PC-9 (cell line): ENCODE results near the gene HACD2. TPM values are rescaled to one million over a fixed set of nuclear protein-coding genes. Genes with fewer than 3 reads are reported as not detected.

Experiments
- BruUV-seq: library from RNA; stranded (reverse); fragments of 400-500 nt; replicated peaks from 2 replicates; lab custom pipeline; 2021; lab: Mats Ljungman, UMichigan
- CTCF ChIA-PET: fragments of 300-600 bp; sonication (Branson Sonifier 250); formaldehyde crosslinking; loops from one replicate; lab custom pipeline; 2022; ENCODE audit warnings: antibody characterized with exemption; lab: Charles Lee
- POLR2A ChIA-PET: fragments of 300-600 bp; sonication (Branson Sonifier 250); formaldehyde crosslinking; loops from one replicate; lab custom pipeline; 2022; ENCODE audit warnings: antibody characterized with exemption; ENCODE audit not compliant: unreplicated experiment; lab: Charles Lee
- DNase-seq, 2 experiments: peaks; one replicate each; pipeline versions ENCODE4 v3.0.0 to v3.0.0-alpha.2; 2015 to 2022; ENCODE audit warnings: mixed read lengths in 1 of 2
- H2AFZ ChIP-seq: fragments of 200-600 bp; sonication (generic); 2 replicates; pipeline ENCODE4 v1.8.1; 2017; ENCODE audit warnings: antibody characterized with exemption
- H3F3A ChIP-seq: fragments of 200-600 bp; sonication (generic); 2 replicates; pipeline ENCODE4 v1.8.1; 2017; ENCODE audit warnings: antibody characterized with exemption, mild to moderate bottlenecking, low read depth; ENCODE audit not compliant: insufficient read depth
- H3K27ac ChIP-seq: fragments of 200-600 bp; sonication (generic); 2 replicates; pipeline ENCODE4 v1.6.1; 2016; ENCODE audit warnings: mixed run types
- H3K27me3 ChIP-seq: fragments of 200-600 bp; sonication (generic); 2 replicates; pipeline ENCODE4 v1.6.1; 2016; ENCODE audit warnings: low read depth, mixed run types; ENCODE audit not compliant: insufficient read depth
- H3K36me3 ChIP-seq: fragments of 200-600 bp; sonication (generic); 2 replicates; pipeline ENCODE4 v1.6.1; 2016; ENCODE audit warnings: low read depth, mixed run types
- H3K4me1 ChIP-seq: fragments of 200-600 bp; sonication (generic); replicated peaks from 2 replicates; pipeline ENCODE4 v1.6.1; 2016; ENCODE audit warnings: mixed run types; ENCODE audit not compliant: insufficient read depth
- H3K4me2 ChIP-seq: fragments of 200-600 bp; sonication (generic); 2 replicates; pipeline ENCODE4 v1.6.1; 2017; ENCODE audit warnings: mixed run types
- H3K4me3 ChIP-seq: fragments of 200-600 bp; sonication (generic); 2 replicates; pipeline ENCODE4 v1.6.1; 2016; ENCODE audit warnings: mixed run types
- H3K79me2 ChIP-seq: fragments of 200-600 bp; sonication (generic); 2 replicates; pipeline ENCODE4 v1.6.1; 2017; ENCODE audit warnings: low read depth, mixed run types
- H3K9me2 ChIP-seq: fragments of 200-600 bp; sonication (generic); 2 replicates; pipeline ENCODE4 v1.8.1; 2017; ENCODE audit warnings: mild to moderate bottlenecking; ENCODE audit not compliant: insufficient read depth
- H3K9me3 ChIP-seq: fragments of 200-600 bp; sonication (generic); 2 replicates; pipeline ENCODE4 v1.8.1; 2016; ENCODE audit warnings: low read depth; ENCODE audit not compliant: insufficient read depth
- H4K20me1 ChIP-seq: fragments of 200-600 bp; sonication (generic); 2 replicates; pipeline ENCODE4 v1.8.1; 2017; ENCODE audit not compliant: insufficient read depth
- CTCF ChIP-seq: fragments of 200-600 bp; sonication (generic); conservative IDR thresholded peaks from 2 replicates; pipeline ENCODE4 v1.6.1; 2017; ENCODE audit warnings: mixed run types, antibody characterized with exemption, mild to moderate bottlenecking, moderate library complexity
- EZH2 ChIP-seq: fragments of 200-600 bp; sonication (generic); IDR thresholded peaks from 2 replicates; pipeline ENCODE4 v1.8.0; 2017; ENCODE audit warnings: antibody characterized with exemption, low read depth
- intact Hi-C: fragments of 100-400 bp; cut with micrococcal nuclease; formaldehyde crosslinking; loops from one replicate; pipeline ENCODE4 v1.10.0; 2022; ENCODE audit not compliant: unreplicated experiment
- total RNA-seq: library from RNA; stranded (reverse); gene quantifications from 2 replicates; pipeline ENCODE4 v1.2.3, GENCODE V29; 2021

Gene HACD2
- total RNA-seq, 1 experiment from 2014 or later, result 53.3 TPM

GRCh38 chr3:123475786-123476185, 109.1 kb downstream of the HACD2 start:
- Histone ChIP-seq H3K27ac (no peak overlapping the region), H3K36me3 (no peaks in the 10 kb centered on the region), H3K79me2 (no peaks in the 10 kb centered on the region), H3K27me3 (peaks cover 7% of the 10 kb centered on the region; the same call in 1 of the 2 replicates), H3F3A (no peaks in the 10 kb centered on the region), H3K9me2 (no peaks in the 10 kb centered on the region; the same call in 1 of the 2 replicates), H3K4me3 (no peak overlapping the region), H3K4me1 (no peaks in the 10 kb centered on the region), H3K9me3 (no peaks in the 10 kb centered on the region), H4K20me1 (no peaks in the 10 kb centered on the region), H2AFZ (no peak overlapping the region), H3K4me2 (no peak overlapping the region)
- no TSS peak for BruUV-seq
- TF ChIP-seq EZH2, result no peak
- TF ChIP-seq CTCF, result no peak
- ChIA-PET POLR2A (no interaction called here), CTCF (interaction anchor here (0.5 kb wide), 1 partner anchor 283 kb away, joined by 8 read pairs; no protein-coding TSS in a partner anchor)
- intact Hi-C loops, result no loop called here
- no peak for DNase-seq

GRCh38 chr3:123471106-123471505, 113.7 kb downstream of the HACD2 start:
- no TSS peak for BruUV-seq
- no peaks in the 10 kb centered on the region for H3F3A ChIP-seq
- ChIA-PET CTCF (no interaction called here), POLR2A (no interaction called here)
- no peaks in the 10 kb centered on the region for H3K4me1 ChIP-seq
- no peak overlapping the region for H3K4me2 ChIP-seq
- peaks cover 7% of the 10 kb centered on the region; the same call in 1 of the 2 replicates for H3K27me3 ChIP-seq
- no peak for DNase-seq
- no peaks in the 10 kb centered on the region for H3K79me2 ChIP-seq
- intact Hi-C loops, result no loop called here
- no peaks in the 10 kb centered on the region for H3K9me3 ChIP-seq
- no peak overlapping the region for H3K4me3 ChIP-seq
- H3K27ac ChIP-seq, result no peak overlapping the region
- H4K20me1 ChIP-seq, result no peaks in the 10 kb centered on the region
- TF ChIP-seq CTCF (no peak), EZH2 (no peak)
- H3K9me2 ChIP-seq, result no peaks in the 10 kb centered on the region; the same call in 1 of the 2 replicates
- H2AFZ ChIP-seq, result no peak overlapping the region
- H3K36me3 ChIP-seq, result no peaks in the 10 kb centered on the region

- Histone ChIP-seq H2AFZ (no peak overlapping the region), H3K4me2 (no peak overlapping the region), H3K9me2 (no peaks in the 10 kb centered on the region; the same call in 1 of the 2 replicates), H3K27ac (no peak overlapping the region), H4K20me1 (no peaks in the 10 kb centered on the region), H3K36me3 (no peaks in the 10 kb centered on the region), H3K9me3 (no peaks in the 10 kb centered on the region), H3K79me2 (no peaks in the 10 kb centered on the region), H3K4me1 (no peaks in the 10 kb centered on the region), H3K27me3 (peaks cover 5% of the 10 kb centered on the region; the same call in 1 of the 2 replicates), H3K4me3 (no peak overlapping the region), H3F3A (no peaks in the 10 kb centered on the region)
- ChIA-PET CTCF (no interaction called here), POLR2A (no interaction called here)
- no TSS peak for BruUV-seq
- intact Hi-C loops, result no loop called here
- TF ChIP-seq CTCF, result no peak
- no peak for TF ChIP-seq EZH2
- DNase-seq, result no peak
Measured at GRCh38 chr3:123469323-123469995, 115.4 kb downstream of the HACD2 start.
